RWPE2 (cell line): Measurements from ENCODE around the gene SLC35F3.

ENCODE experiments used
- ATAC-seq: fragments of 200-7000 bp; cut with Tn5 transposase; 3 replicates; pipeline ENCODE4 v1.9.1; 2021; ENCODE audit warnings: low read depth
- DNase-seq: peaks from one replicate; pipeline ENCODE4 v3.0.0-alpha.2; 2020; ENCODE audit warnings: low spot score
- H3K27ac ChIP-seq: fragments of 450-650 bp; 2 replicates; pipeline ENCODE4 v1.5.1; 2017; ENCODE audit warnings: mild to moderate bottlenecking; ENCODE audit not compliant: poor library complexity, severe bottlenecking
- H3K27me3 ChIP-seq: fragments of 250-450 bp; sonication (Bioruptor Pico); 2 replicates; pipeline ENCODE4 v1.5.1; 2021; ENCODE audit warnings: mild to moderate bottlenecking, moderate library complexity; ENCODE audit not compliant: insufficient read depth, poor library complexity, severe bottlenecking
- H3K36me3 ChIP-seq: fragments of 250-450 bp; sonication (Bioruptor Pico); 2 replicates; pipeline ENCODE4 v1.5.1; 2020; ENCODE audit warnings: low read depth, mild to moderate bottlenecking, moderate library complexity
- H3K4me1 ChIP-seq: fragments of 250-450 bp; sonication (Bioruptor Pico); 2 replicates; pipeline ENCODE4 v1.5.1; 2021; ENCODE audit warnings: mild to moderate bottlenecking, moderate library complexity; ENCODE audit not compliant: insufficient read depth, poor library complexity, severe bottlenecking
- H3K4me3 ChIP-seq: fragments of 250-450 bp; sonication (Bioruptor Pico); 2 replicates; pipeline ENCODE4 v1.5.1; 2021; ENCODE audit warnings: mild to moderate bottlenecking, moderate library complexity; ENCODE audit not compliant: severe bottlenecking
- H3K9me3 ChIP-seq: fragments of 250-450 bp; sonication (Bioruptor Pico); 2 replicates; pipeline ENCODE4 v1.5.1; 2021; ENCODE audit warnings: mild to moderate bottlenecking, moderate library complexity; ENCODE audit not compliant: severe bottlenecking
- CTCF ChIP-seq: fragments of 450-650 bp; IDR thresholded peaks from one replicate; pipeline ENCODE4 v1.5.1; 2017; ENCODE audit warnings: mild to moderate bottlenecking, moderate library complexity; ENCODE audit not compliant: poor library complexity, severe bottlenecking

The SLC35F3 gene

GRCh38 chr1:233865902-233866301 lies 38.6 kb upstream of the SLC35F3 start:
- ATAC-seq: no peak

GRCh38 chr1:233867028-233867427 lies 37.4 kb upstream of the SLC35F3 start:
- Histone ChIP-seq H3K36me3 (no peaks in the 10 kb centered on the region), H3K4me1 (no peaks in the 10 kb centered on the region), H3K9me3 (no peaks in the 10 kb centered on the region), H3K27me3 (no peaks in the 10 kb centered on the region), H3K27ac (no peak overlapping the region), H3K4me3 (no peak overlapping the region)
- no peak for DNase-seq
- no peak for TF ChIP-seq CTCF
- ATAC-seq: no peak

More at GRCh38 chr1:233865902-233866301, 38.6 kb upstream of the SLC35F3 start:
- no peaks in the 10 kb centered on the region for H3K36me3 ChIP-seq
- no peak overlapping the region for H3K27ac ChIP-seq
- no peak for DNase-seq
- no peak overlapping the region for H3K4me3 ChIP-seq
- no peaks in the 10 kb centered on the region for H3K9me3 ChIP-seq
- no peaks in the 10 kb centered on the region for H3K4me1 ChIP-seq
- H3K27me3 ChIP-seq: no peaks in the 10 kb centered on the region
- TF ChIP-seq CTCF: no peak

GRCh38 chr1:233868461-233868860 lies 36.0 kb upstream of the SLC35F3 start:
- H3K4me3 ChIP-seq: no peak overlapping the region
- ATAC-seq (no peak), DNase-seq (no peak)
- no peaks in the 10 kb centered on the region for H3K4me1 ChIP-seq
- TF ChIP-seq CTCF: no peak
- no peaks in the 10 kb centered on the region for H3K27me3 ChIP-seq
- no peaks in the 10 kb centered on the region for H3K36me3 ChIP-seq
- no peaks in the 10 kb centered on the region for H3K9me3 ChIP-seq
- H3K27ac ChIP-seq: no peak overlapping the region

GRCh38 chr1:233869680-233870079 lies 34.8 kb upstream of the SLC35F3 start:
- ATAC-seq (no peak), DNase-seq (no peak)
- Histone ChIP-seq H3K4me1 (no peaks in the 10 kb centered on the region), H3K27ac (no peak overlapping the region), H3K36me3 (no peaks in the 10 kb centered on the region), H3K27me3 (peaks cover 5% of the 10 kb centered on the region), H3K9me3 (no peaks in the 10 kb centered on the region), H3K4me3 (no peak overlapping the region)
- TF ChIP-seq CTCF: no peak

GRCh38 chr1:233873666-233874065 lies 30.8 kb upstream of the SLC35F3 start:
- Histone ChIP-seq H3K27me3 (peaks cover 5% of the 10 kb centered on the region), H3K9me3 (no peaks in the 10 kb centered on the region), H3K4me1 (no peaks in the 10 kb centered on the region), H3K36me3 (no peaks in the 10 kb centered on the region), H3K4me3 (no peak overlapping the region), H3K27ac (no peak overlapping the region)
- DNase-seq: no peak
- no peak for ATAC-seq
- TF ChIP-seq CTCF: no peak
